Type B pancreatic cell (in vitro differentiated cells): Measurements from ENCODE around the gene CRYBG2. TPM values are rescaled to one million over a fixed set of nuclear protein-coding genes. Genes with fewer than 3 reads are reported as not detected.

Source experiments
- DNase-seq: peaks from one replicate; pipeline ENCODE4 v3.0.0; 2021; ENCODE audit warnings: mixed read lengths; ENCODE audit not compliant: unreplicated experiment; ENCODE audit errors: extremely low spot score
- H3K27ac Mint-ChIP-seq: 2 replicates; pipeline ENCODE4 v1.8.0; 2021; ENCODE audit warnings: mild to moderate bottlenecking, mixed read lengths
- H3K27me3 Mint-ChIP-seq: 2 replicates; pipeline ENCODE4 v1.8.0; 2021; ENCODE audit warnings: mixed read lengths
- H3K36me3 Mint-ChIP-seq: 2 replicates; pipeline ENCODE4 v1.8.0; 2021; ENCODE audit warnings: mixed read lengths
- H3K4me1 Mint-ChIP-seq: one replicate; pipeline ENCODE4 v1.8.0; 2021; ENCODE audit warnings: mixed read lengths; ENCODE audit not compliant: unreplicated experiment
- H3K4me3 Mint-ChIP-seq: 2 replicates; pipeline ENCODE4 v1.8.0; 2021; ENCODE audit warnings: mild to moderate bottlenecking, mixed read lengths
- H3K9me3 Mint-ChIP-seq: 2 replicates; pipeline ENCODE4 v1.8.0; 2021; ENCODE audit warnings: mixed read lengths
- CTCF ChIP-seq: fragments of 200-600 bp; sonication (generic); conservative IDR thresholded peaks from 2 replicates; pipeline ENCODE4 v1.5.0; 2021; ENCODE audit warnings: antibody characterized with exemption, mild to moderate bottlenecking
- total RNA-seq: library from RNA; stranded (reverse); gene quantifications from 2 replicates; pipeline ENCODE4 v1.2.1, GENCODE V29; 2021; ENCODE audit warnings: low replicate concordance

Gene CRYBG2
- total RNA-seq, 1 donor from 2014 or later: 20.0 TPM

- no peak overlapping the region for H3K4me3 Mint-ChIP-seq
- H3K4me1 Mint-ChIP-seq: peaks cover 15% of the 10 kb centered on the region
- H3K27me3 Mint-ChIP-seq: no peaks in the 10 kb centered on the region
- H3K27ac Mint-ChIP-seq: peak overlapping the region; percentile 62
- H3K36me3 Mint-ChIP-seq: no peaks in the 10 kb centered on the region
- TF ChIP-seq CTCF: no peak
- no peak for DNase-seq
- H3K9me3 Mint-ChIP-seq: no peaks in the 10 kb centered on the region
These were observed 51.1 kb downstream of the CRYBG2 start for GRCh38 chr1:26302733-26303405.

GRCh38 chr1:26300578-26301275, 53.2 kb downstream of the CRYBG2 start:
- no peak for DNase-seq
- Mint-ChIP-seq H3K9me3 (no peaks in the 10 kb centered on the region), H3K4me1 (peaks cover 3% of the 10 kb centered on the region), H3K36me3 (no peaks in the 10 kb centered on the region), H3K27me3 (no peaks in the 10 kb centered on the region), H3K27ac (no peak overlapping the region), H3K4me3 (no peak overlapping the region)
- TF ChIP-seq CTCF: no peak

GRCh38 chr1:26297791-26298124, 56.2 kb downstream of the CRYBG2 start:
- Mint-ChIP-seq H3K9me3 (no peaks in the 10 kb centered on the region), H3K4me3 (no peak overlapping the region), H3K27ac (no peak overlapping the region), H3K27me3 (no peaks in the 10 kb centered on the region), H3K36me3 (no peaks in the 10 kb centered on the region), H3K4me1 (no peaks in the 10 kb centered on the region)
- no peak for TF ChIP-seq CTCF
- DNase-seq: no peak

- Mint-ChIP-seq H3K27ac (no peak overlapping the region), H3K4me1 (no peaks in the 10 kb centered on the region), H3K27me3 (no peaks in the 10 kb centered on the region), H3K36me3 (no peaks in the 10 kb centered on the region), H3K4me3 (no peak overlapping the region), H3K9me3 (no peaks in the 10 kb centered on the region)
- TF ChIP-seq CTCF: no peak
- no peak for DNase-seq
These were observed 56.7 kb downstream of the CRYBG2 start for GRCh38 chr1:26297057-26297790.

- TF ChIP-seq CTCF: no peak
- DNase-seq: no peak
- Mint-ChIP-seq H3K4me1 (peaks cover 4% of the 10 kb centered on the region), H3K4me3 (no peak overlapping the region), H3K27ac (no peak overlapping the region), H3K36me3 (no peaks in the 10 kb centered on the region), H3K27me3 (no peaks in the 10 kb centered on the region), H3K9me3 (no peaks in the 10 kb centered on the region)
These were observed 57.4 kb downstream of the CRYBG2 start for GRCh38 chr1:26296340-26297056.
